CD4-positive, alpha-beta T cell treated with Interleukin-1 beta for 1 hour (primary cell): ENCODE results near the gene ADGRL3.
"Not testable (repeated sequence)": the region's sequence is repeated elsewhere in the genome, so short reads cannot be mapped to it uniquely, and the experiment has no call there.

ENCODE experiments used
- DNase-seq, 2 donors: peaks; one replicate each; pipeline ENCODE4 v3.0.0-alpha.2; 2020 to 2022

Gene ADGRL3

GRCh38 chr4:61207156-61207555 is 7.0 kb downstream of the ADGRL3 start:
- DNase-seq: not testable (repeated sequence)

- DNase-seq: no peak
Observed at GRCh38 chr4:61210186-61210939, 10.2 kb downstream of the ADGRL3 start.

GRCh38 chr4:61211781-61212180 is 11.7 kb downstream of the ADGRL3 start:
- no peak for DNase-seq

GRCh38 chr4:61212788-61213187 is 12.7 kb downstream of the ADGRL3 start:
- no peak for DNase-seq

GRCh38 chr4:61214680-61215079 is 14.6 kb downstream of the ADGRL3 start:
- DNase-seq: no peak

GRCh38 chr4:61217222-61217621 is 17.1 kb downstream of the ADGRL3 start:
- no peak for DNase-seq

- DNase-seq: no peak
Observed at GRCh38 chr4:61220556-61220955, 20.4 kb downstream of the ADGRL3 start.

- no peak for DNase-seq
Observed at GRCh38 chr4:61223385-61223784, 23.3 kb downstream of the ADGRL3 start.

- no peak for DNase-seq
Observed at GRCh38 chr4:61224573-61224972, 24.4 kb downstream of the ADGRL3 start.

GRCh38 chr4:61225656-61226055 is 25.5 kb downstream of the ADGRL3 start:
- no peak for DNase-seq

- no peak for DNase-seq
Observed at GRCh38 chr4:61231421-61231820, 31.3 kb downstream of the ADGRL3 start.

GRCh38 chr4:61239250-61239649 is 39.1 kb downstream of the ADGRL3 start:
- DNase-seq: no peak

GRCh38 chr4:61243962-61244361 is 43.8 kb downstream of the ADGRL3 start:
- DNase-seq: no peak

- no peak for DNase-seq
Observed at GRCh38 chr4:61245069-61245714, 45.1 kb downstream of the ADGRL3 start.

GRCh38 chr4:61246034-61246433 is 45.9 kb downstream of the ADGRL3 start:
- DNase-seq: no peak

GRCh38 chr4:61248705-61249104 is 48.6 kb downstream of the ADGRL3 start:
- no peak for DNase-seq

GRCh38 chr4:61251129-61251528 is 51.0 kb downstream of the ADGRL3 start:
- DNase-seq: no peak

GRCh38 chr4:61254406-61254805 is 54.3 kb downstream of the ADGRL3 start:
- DNase-seq: no peak

GRCh38 chr4:61273233-61273632 is 73.1 kb downstream of the ADGRL3 start:
- DNase-seq: no peak

- no peak for DNase-seq
Observed at GRCh38 chr4:61274286-61274685, 74.2 kb downstream of the ADGRL3 start.

GRCh38 chr4:61275241-61275640 is 75.1 kb downstream of the ADGRL3 start:
- no peak for DNase-seq

GRCh38 chr4:61276029-61276428 is 75.9 kb downstream of the ADGRL3 start:
- DNase-seq: no peak

- DNase-seq: no peak
Observed at GRCh38 chr4:61277785-61278760, 77.9 kb downstream of the ADGRL3 start.
